ENCODE measurements around the gene SMARCAL1.

DNA sequence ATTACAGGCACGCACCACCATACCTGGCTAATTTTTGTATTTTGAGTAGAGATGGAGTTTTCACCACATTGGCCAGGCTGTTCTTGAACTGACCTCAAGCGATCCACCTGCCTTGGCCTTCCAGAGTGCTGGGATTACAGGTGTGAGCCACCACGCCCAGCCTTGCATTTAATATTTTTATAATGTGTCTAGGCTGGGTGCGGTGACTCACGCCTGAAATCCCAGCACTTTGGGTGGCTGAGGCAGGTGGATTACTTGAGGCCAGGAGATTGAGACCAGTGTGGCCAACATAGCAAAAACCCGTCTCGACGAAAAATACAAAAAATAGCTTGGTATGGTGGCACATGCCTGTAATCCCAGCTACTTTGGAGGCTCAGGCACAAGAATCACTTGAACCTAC is 89.6 kb downstream of the SMARCAL1 start:
- TF ChIP-seq, protein P1, sequence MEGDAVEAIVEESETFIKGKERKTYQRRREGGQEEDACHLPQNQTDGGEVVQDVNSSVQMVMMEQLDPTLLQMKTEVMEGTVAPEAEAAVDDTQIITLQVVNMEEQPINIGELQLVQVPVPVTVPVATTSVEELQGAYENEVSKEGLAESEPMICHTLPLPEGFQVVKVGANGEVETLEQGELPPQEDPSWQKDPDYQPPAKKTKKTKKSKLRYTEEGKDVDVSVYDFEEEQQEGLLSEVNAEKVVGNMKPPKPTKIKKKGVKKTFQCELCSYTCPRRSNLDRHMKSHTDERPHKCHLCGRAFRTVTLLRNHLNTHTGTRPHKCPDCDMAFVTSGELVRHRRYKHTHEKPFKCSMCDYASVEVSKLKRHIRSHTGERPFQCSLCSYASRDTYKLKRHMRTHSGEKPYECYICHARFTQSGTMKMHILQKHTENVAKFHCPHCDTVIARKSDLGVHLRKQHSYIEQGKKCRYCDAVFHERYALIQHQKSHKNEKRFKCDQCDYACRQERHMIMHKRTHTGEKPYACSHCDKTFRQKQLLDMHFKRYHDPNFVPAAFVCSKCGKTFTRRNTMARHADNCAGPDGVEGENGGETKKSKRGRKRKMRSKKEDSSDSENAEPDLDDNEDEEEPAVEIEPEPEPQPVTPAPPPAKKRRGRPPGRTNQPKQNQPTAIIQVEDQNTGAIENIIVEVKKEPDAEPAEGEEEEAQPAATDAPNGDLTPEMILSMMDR (IDR thresholded peaks at IDR 0.05; ENCODE audit: poor library complexity) = no peak
- no peak for TF ChIP-seq EZH2 (IDR thresholded peaks at IDR 0.05; ENCODE audit: borderline replicate concordance)

Measured in hepatocyte (in vitro differentiated cells).